ENCODE data around the gene PLEKHA8. TPM values are rescaled to one million over a fixed set of nuclear protein-coding genes. Genes with fewer than 3 reads are reported as not detected.

Gene PLEKHA8
- total RNA-seq, 6 experiments from 2014 or later = 9.1 to 10.1 (median 9.6) TPM

GRCh38 chr7:30148426-30148825 lies 120.2 kb downstream of the PLEKHA8 start:
- peaks cover 10% of the 10 kb centered on the region for H3K4me1 Mint-ChIP-seq (ENCODE audit: low read depth)
- H3K27me3 Mint-ChIP-seq (ENCODE audit: insufficient read depth) = no peaks in the 10 kb centered on the region
- H3K4me3 Mint-ChIP-seq = no peak overlapping the region
- no peak overlapping the region for H3K27ac Mint-ChIP-seq
- DNase-seq = no peak
- no peaks in the 10 kb centered on the region for H3K9me3 Mint-ChIP-seq
- no peak for TF ChIP-seq CTCF (IDR thresholded peaks at IDR 0.05)
- no peaks in the 10 kb centered on the region for H3K36me3 Mint-ChIP-seq (ENCODE audit: low read depth)

- no peaks in the 10 kb centered on the region for H3K9me3 Mint-ChIP-seq
- no peak overlapping the region for H3K27ac Mint-ChIP-seq
- TF ChIP-seq CTCF (IDR thresholded peaks at IDR 0.05) = no peak
- H3K36me3 Mint-ChIP-seq (ENCODE audit: low read depth) = no peaks in the 10 kb centered on the region
- no peak for DNase-seq
- H3K4me1 Mint-ChIP-seq (ENCODE audit: low read depth) = peaks cover 4% of the 10 kb centered on the region
- no peaks in the 10 kb centered on the region for H3K27me3 Mint-ChIP-seq (ENCODE audit: insufficient read depth)
- no peak overlapping the region for H3K4me3 Mint-ChIP-seq
These were observed 120.8 kb downstream of the PLEKHA8 start for GRCh38 chr7:30148951-30149459.

- Mint-ChIP-seq H3K4me1 (ENCODE audit: low read depth) (no peaks in the 10 kb centered on the region), H3K27ac (no peak overlapping the region)
These were observed 121.5 kb downstream of the PLEKHA8 start for GRCh38 chr7:30149640-30150272.

GRCh38 chr7:30150711-30151110 lies 122.5 kb downstream of the PLEKHA8 start:
- no peak for DNase-seq
- Mint-ChIP-seq H3K27me3 (ENCODE audit: insufficient read depth) (no peaks in the 10 kb centered on the region), H3K4me3 (no peak overlapping the region), H3K27ac (no peak overlapping the region), H3K36me3 (ENCODE audit: low read depth) (no peaks in the 10 kb centered on the region), H3K4me1 (ENCODE audit: low read depth) (no peaks in the 10 kb centered on the region), H3K9me3 (no peaks in the 10 kb centered on the region)
- no peak for TF ChIP-seq CTCF (IDR thresholded peaks at IDR 0.05)

More at GRCh38 chr7:30149640-30150272, 121.5 kb downstream of the PLEKHA8 start:
- no peak for DNase-seq
- H3K36me3 Mint-ChIP-seq (ENCODE audit: low read depth) = no peaks in the 10 kb centered on the region
- H3K4me3 Mint-ChIP-seq = no peak overlapping the region
- H3K27me3 Mint-ChIP-seq (ENCODE audit: insufficient read depth) = no peaks in the 10 kb centered on the region
- no peak for TF ChIP-seq CTCF (IDR thresholded peaks at IDR 0.05)
- no peaks in the 10 kb centered on the region for H3K9me3 Mint-ChIP-seq

GRCh38 chr7:30154111-30154587 lies 125.9 kb downstream of the PLEKHA8 start:
- Mint-ChIP-seq H3K4me1 (ENCODE audit: low read depth) (no peaks in the 10 kb centered on the region), H3K9me3 (no peaks in the 10 kb centered on the region), H3K4me3 (no peak overlapping the region), H3K27ac (no peak overlapping the region), H3K27me3 (ENCODE audit: insufficient read depth) (no peaks in the 10 kb centered on the region), H3K36me3 (ENCODE audit: low read depth) (no peaks in the 10 kb centered on the region)
- TF ChIP-seq CTCF (IDR thresholded peaks at IDR 0.05) = no peak
- no peak for DNase-seq

Measured in HFFc6 (cell line).